ENCODE data around the gene TBL1X.

GRCh38 chrX:9442056-9442455 lies 22.8 kb upstream of the TBL1X start:
- TF ChIP-seq HNRNPL (IDR thresholded peaks at IDR 0.05; ENCODE audit: low read depth, low read length) (no peak), JUN (CRISPR knock-in tag; IDR thresholded peaks at IDR 0.05) (no peak), TAF1 (CRISPR knock-in tag; IDR thresholded peaks at IDR 0.05) (no peak), JUNB (CRISPR knock-in tag; IDR thresholded peaks at IDR 0.05; ENCODE audit: borderline replicate concordance) (no peak), JUND (CRISPR knock-in tag; IDR thresholded peaks at IDR 0.05) (no peak), SRF (IDR thresholded peaks at IDR 0.05; ENCODE audit: low read depth, low read length) (no peak)
